Ishikawa (cell line): ENCODE data around the gene DHRSX.

Experiments
- CEBPB ChIP-seq: IDR thresholded peaks from 2 replicates; pipeline ENCODE4 v1.6.1; 2012
- CREB1 ChIP-seq: IDR thresholded peaks from 2 replicates; pipeline ENCODE4 v1.6.1; 2012; ENCODE audit warnings: low read depth
- EGR1 ChIP-seq: IDR thresholded peaks from 2 replicates; pipeline ENCODE4 v1.6.1; 2012
- EP300 ChIP-seq: IDR thresholded peaks from 2 replicates; pipeline ENCODE4 v1.6.1; 2012; ENCODE audit warnings: borderline replicate concordance
- FOXM1 ChIP-seq: IDR thresholded peaks from 2 replicates; pipeline ENCODE4 v1.6.1; 2012; ENCODE audit warnings: low read depth, borderline replicate concordance
- MAX ChIP-seq: IDR thresholded peaks from 2 replicates; pipeline ENCODE4 v1.6.1; 2012
- RAD21 ChIP-seq: IDR thresholded peaks from 2 replicates; pipeline ENCODE4 v1.6.1; 2012; ENCODE audit warnings: low read depth
- TAF1 ChIP-seq: IDR thresholded peaks from 2 replicates; pipeline ENCODE4 v1.6.1; 2012; ENCODE audit warnings: low read depth, mild to moderate bottlenecking
- TCF12 ChIP-seq: IDR thresholded peaks from 2 replicates; pipeline ENCODE4 v1.6.1; 2012; ENCODE audit warnings: low read depth
- TEAD4 ChIP-seq: IDR thresholded peaks from 2 replicates; pipeline ENCODE4 v1.6.1; 2012
- YY1 ChIP-seq: IDR thresholded peaks from 2 replicates; pipeline ENCODE4 v1.6.1; 2012; ENCODE audit warnings: low read depth
- ZBTB7A ChIP-seq: IDR thresholded peaks from 2 replicates; pipeline ENCODE4 v1.6.1; 2012; ENCODE audit warnings: low read depth
- TF ChIP-seq, protein P1 (sequence below): IDR thresholded peaks from 2 replicates; pipeline ENCODE4 v1.6.1; 2012; ENCODE audit warnings: low read depth, mild to moderate bottlenecking
- TF ChIP-seq, protein P2 (sequence below): IDR thresholded peaks from 2 replicates; pipeline ENCODE4 v1.6.1; 2012

GRCh38 chrX:2521927-2522386, 21.2 kb upstream of the DHRSX start:
- TF ChIP-seq YY1 (no peak), EGR1 (no peak), ZBTB7A (no peak), TEAD4 (no peak), RAD21 (no peak), TCF12 (no peak), CREB1 (no peak), CEBPB (no peak), FOXM1 (no peak), MAX (no peak), EP300 (no peak), TAF1 (no peak)
- TF ChIP-seq, protein P1, sequence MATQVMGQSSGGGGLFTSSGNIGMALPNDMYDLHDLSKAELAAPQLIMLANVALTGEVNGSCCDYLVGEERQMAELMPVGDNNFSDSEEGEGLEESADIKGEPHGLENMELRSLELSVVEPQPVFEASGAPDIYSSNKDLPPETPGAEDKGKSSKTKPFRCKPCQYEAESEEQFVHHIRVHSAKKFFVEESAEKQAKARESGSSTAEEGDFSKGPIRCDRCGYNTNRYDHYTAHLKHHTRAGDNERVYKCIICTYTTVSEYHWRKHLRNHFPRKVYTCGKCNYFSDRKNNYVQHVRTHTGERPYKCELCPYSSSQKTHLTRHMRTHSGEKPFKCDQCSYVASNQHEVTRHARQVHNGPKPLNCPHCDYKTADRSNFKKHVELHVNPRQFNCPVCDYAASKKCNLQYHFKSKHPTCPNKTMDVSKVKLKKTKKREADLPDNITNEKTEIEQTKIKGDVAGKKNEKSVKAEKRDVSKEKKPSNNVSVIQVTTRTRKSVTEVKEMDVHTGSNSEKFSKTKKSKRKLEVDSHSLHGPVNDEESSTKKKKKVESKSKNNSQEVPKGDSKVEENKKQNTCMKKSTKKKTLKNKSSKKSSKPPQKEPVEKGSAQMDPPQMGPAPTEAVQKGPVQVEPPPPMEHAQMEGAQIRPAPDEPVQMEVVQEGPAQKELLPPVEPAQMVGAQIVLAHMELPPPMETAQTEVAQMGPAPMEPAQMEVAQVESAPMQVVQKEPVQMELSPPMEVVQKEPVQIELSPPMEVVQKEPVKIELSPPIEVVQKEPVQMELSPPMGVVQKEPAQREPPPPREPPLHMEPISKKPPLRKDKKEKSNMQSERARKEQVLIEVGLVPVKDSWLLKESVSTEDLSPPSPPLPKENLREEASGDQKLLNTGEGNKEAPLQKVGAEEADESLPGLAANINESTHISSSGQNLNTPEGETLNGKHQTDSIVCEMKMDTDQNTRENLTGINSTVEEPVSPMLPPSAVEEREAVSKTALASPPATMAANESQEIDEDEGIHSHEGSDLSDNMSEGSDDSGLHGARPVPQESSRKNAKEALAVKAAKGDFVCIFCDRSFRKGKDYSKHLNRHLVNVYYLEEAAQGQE = no peak
- TF ChIP-seq, protein P2, sequence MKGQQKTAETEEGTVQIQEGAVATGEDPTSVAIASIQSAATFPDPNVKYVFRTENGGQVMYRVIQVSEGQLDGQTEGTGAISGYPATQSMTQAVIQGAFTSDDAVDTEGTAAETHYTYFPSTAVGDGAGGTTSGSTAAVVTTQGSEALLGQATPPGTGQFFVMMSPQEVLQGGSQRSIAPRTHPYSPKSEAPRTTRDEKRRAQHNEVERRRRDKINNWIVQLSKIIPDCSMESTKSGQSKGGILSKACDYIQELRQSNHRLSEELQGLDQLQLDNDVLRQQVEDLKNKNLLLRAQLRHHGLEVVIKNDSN = no peak
